Muscle of arm (tissue), 14 donors: Measurements from ENCODE around the gene FNTB. TPM values are rescaled to one million over a fixed set of nuclear protein-coding genes. Genes with fewer than 3 reads are reported as not detected.

ENCODE experiments used
- DNase-seq: peaks from one replicate; pipeline ENCODE4 v3.0.0-alpha.2; 2013
- long read RNA-seq, 11 donors: transcript quantifications; one replicate each; lab custom pipeline, GENCODE V29; 2026
- polyA plus RNA-seq, 12 donors: library from polyadenylated mRNA; unstranded; fragments of 120-200 nt; gene quantifications; one replicate each; pipeline ENCODE4 v1.2.1, GENCODE V29; 2013; ENCODE audit not compliant: insufficient read length in 12 of 12

The FNTB gene, protein sequence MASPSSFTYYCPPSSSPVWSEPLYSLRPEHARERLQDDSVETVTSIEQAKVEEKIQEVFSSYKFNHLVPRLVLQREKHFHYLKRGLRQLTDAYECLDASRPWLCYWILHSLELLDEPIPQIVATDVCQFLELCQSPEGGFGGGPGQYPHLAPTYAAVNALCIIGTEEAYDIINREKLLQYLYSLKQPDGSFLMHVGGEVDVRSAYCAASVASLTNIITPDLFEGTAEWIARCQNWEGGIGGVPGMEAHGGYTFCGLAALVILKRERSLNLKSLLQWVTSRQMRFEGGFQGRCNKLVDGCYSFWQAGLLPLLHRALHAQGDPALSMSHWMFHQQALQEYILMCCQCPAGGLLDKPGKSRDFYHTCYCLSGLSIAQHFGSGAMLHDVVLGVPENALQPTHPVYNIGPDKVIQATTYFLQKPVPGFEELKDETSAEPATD
- polyA plus RNA-seq, result 10 to 100 TPM in 11 of 12 donors, not detected in 1; 17.9 to 31.8 (median 22.3) TPM
- long read RNA-seq, donor 1, partial matches to known transcripts, result 33 of 79 reads
- long read RNA-seq, donor 1, other reads (novel, unspliced or antisense), result 41 of 79 reads
- long read RNA-seq, donor 2, transcript FNTB-201 (12 exons, 2,834 nt), result major isoform, 5 of 7 reads
- long read RNA-seq, donor 2, partial matches to known transcripts, result 0 of 7 reads
- long read RNA-seq, donor 2, other reads (novel, unspliced or antisense), result 0 of 7 reads
- long read RNA-seq, donor 3, partial matches to known transcripts, result 0 of 4 reads
- long read RNA-seq, donor 3, other reads (novel, unspliced or antisense), result 0 of 4 reads
- long read RNA-seq, donor 4, result 0 reads
- long read RNA-seq, donor 5, partial matches to known transcripts, result 0 of 3 reads
- long read RNA-seq, donor 5, other reads (novel, unspliced or antisense), result 0 of 3 reads
- long read RNA-seq, donor 6, partial matches to known transcripts, result 0 of 1 reads
- long read RNA-seq, donor 6, other reads (novel, unspliced or antisense), result 0 of 1 reads
- long read RNA-seq, donor 7, partial matches to known transcripts, result 6 of 6 reads
- long read RNA-seq, donor 7, other reads (novel, unspliced or antisense), result 0 of 6 reads
- long read RNA-seq, donor 8, transcript FNTB-201 (12 exons, 2,834 nt), result major isoform, 6 of 6 reads
- long read RNA-seq, donor 8, partial matches to known transcripts, result 0 of 6 reads
- long read RNA-seq, donor 8, other reads (novel, unspliced or antisense), result 0 of 6 reads
- long read RNA-seq, donor 9, transcript FNTB-201 (12 exons, 2,834 nt), result major isoform, 5 of 5 reads
- long read RNA-seq, donor 9, partial matches to known transcripts, result 0 of 5 reads
- long read RNA-seq, donor 9, other reads (novel, unspliced or antisense), result 0 of 5 reads
- long read RNA-seq, donor 10, partial matches to known transcripts, result 7 of 11 reads
- long read RNA-seq, donor 10, other reads (novel, unspliced or antisense), result 0 of 11 reads
- long read RNA-seq, donor 11, transcript FNTB-201 (12 exons, 2,834 nt), result major isoform, 5 of 25 reads
- long read RNA-seq, donor 11, partial matches to known transcripts, result 0 of 25 reads
- long read RNA-seq, donor 11, other reads (novel, unspliced or antisense), result 20 of 25 reads

- DNase-seq, result peak; percentile 98
Observed at GRCh38 chr14:64986648-64987437, at the start of gene FNTB. FNTB (plus strand) TSS chr14:64986895; CDS start chr14:64986954, 59 bp downstream.

- DNase-seq, result no peak
Observed at GRCh38 chr14:64937171-64937820, 49.4 kb upstream of the FNTB start.

GRCh38 chr14:64937821-64938193 is 48.9 kb upstream of the FNTB start:
- no peak for DNase-seq

GRCh38 chr14:64938972-64939816 is 47.5 kb upstream of the FNTB start:
- DNase-seq, result no peak

DNA sequence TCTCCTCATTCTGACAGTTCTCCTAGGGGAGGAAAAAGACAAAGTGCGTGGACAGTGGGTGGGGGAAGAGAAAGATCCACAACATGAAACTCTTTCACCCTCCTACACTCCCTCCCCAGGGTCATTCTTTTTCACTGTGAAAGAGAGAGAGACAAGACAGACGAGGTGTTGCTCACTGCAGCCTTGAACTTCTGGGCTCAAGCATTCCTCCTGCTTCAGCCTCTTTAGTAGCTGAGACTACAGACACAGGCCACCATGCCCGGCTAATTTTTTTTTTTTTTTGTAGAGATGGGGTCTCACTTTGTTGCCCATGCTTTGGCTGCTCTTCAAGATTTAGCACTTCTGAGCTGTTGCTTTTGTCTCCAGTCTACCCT is 46.9 kb upstream of the FNTB start:
- DNase-seq, result no peak

DNA sequence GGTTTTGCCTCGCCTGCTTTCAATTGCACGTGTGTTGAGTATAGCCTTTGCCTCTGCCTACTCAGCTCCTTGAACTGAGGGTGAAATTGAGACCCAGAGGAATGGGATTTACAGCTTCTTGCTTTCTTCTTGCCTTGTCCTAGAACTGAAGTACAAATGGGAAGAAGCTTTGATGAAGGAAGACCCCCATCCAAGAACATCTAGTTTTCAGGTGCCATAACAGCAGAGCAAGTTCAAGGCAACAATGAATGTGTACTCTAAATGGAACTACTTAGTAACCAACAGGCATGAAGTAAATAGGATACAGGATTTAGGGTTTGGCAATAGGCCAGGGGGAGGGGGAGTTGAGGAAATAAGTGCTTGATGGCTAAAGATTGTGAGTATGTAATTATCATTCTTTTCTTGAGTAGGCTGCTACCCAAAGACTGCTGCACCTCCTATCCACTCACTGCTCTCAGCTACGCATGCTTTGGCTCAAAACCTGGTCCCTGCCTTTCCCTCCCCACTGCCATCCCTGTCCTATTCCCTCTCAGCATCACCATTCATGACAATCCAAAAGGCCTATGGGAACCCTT is 46.3 kb upstream of the FNTB start:
- DNase-seq, result no peak

GRCh38 chr14:64942531-64943111 is 44.1 kb upstream of the FNTB start, which contains the start of gene GPX2:
GPX2 (minus strand) TSS chr14:64942745; CDS start chr14:64942726, 19 bp downstream.
- DNase-seq, result no peak

GRCh38 chr14:64943556-64943955 is 43.1 kb upstream of the FNTB start:
- no peak for DNase-seq

DNA sequence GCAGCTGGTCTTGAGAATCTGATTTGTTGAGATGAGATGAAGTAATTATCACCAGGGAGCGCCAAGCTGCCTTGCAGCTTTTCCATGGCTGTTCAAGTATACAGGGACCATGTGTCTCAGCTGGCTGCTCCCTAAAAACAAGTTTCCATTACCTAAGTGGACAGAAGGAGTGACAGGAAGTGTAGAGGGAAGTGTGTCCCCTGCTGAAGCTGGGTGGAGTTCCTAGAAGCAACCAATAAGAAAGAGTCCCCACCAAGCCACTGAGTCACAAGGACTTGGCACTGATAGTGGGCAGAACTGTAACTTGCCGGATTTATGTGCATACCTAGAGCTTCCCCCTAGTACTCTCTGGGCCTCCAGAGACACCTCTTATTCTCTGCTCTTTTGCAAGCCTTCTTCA is 42.7 kb upstream of the FNTB start:
- no peak for DNase-seq

DNA sequence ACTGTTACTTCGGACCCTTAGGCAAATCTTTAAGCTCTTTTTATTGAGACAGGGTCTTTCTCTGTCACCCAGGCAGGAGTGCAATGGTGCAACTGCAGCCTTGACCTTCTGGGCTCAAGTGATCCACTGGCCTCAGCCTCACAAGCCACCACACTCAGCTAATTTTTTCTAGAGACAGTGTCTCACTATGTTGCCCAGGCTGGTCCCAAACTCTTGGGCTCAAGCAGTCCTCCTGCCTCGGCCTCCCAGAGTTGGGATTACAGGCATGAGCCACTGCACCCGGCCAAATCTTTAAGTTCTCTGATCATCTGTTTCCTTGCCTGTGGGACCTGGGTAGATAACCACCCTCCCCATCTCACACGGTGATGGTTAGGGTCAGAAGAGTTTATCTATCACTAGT is 41.8 kb upstream of the FNTB start:
- no peak for DNase-seq

- DNase-seq, result no peak
Observed at GRCh38 chr14:64945431-64946178, 41.1 kb upstream of the FNTB start.

- DNase-seq, result no peak
Observed at GRCh38 chr14:64946310-64947045, 40.2 kb upstream of the FNTB start.

- no peak for DNase-seq
Observed at GRCh38 chr14:64947710-64948611, 38.7 kb upstream of the FNTB start.

GRCh38 chr14:64948612-64949210 is 38.0 kb upstream of the FNTB start:
- DNase-seq, result no peak

DNA sequence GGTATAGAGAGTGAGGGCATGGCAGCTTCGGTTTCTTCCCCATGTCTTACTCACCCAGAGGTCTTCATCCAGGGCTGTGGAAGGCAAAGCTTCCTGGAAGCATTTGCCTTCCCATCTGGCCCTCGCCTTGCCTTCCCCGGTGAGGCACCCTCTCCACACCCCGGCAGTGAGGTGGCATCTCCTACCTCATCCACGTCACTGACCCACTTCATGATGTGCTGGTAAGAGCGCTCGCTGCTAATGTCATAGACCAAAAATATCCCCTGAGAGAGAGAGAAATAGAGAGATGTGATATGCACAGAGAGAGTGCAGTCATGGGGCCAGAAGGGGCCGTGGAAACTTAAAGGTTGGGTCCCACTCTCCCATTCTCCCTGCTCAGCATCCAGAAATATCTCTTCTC is 35.8 kb upstream of the FNTB start:
- DNase-seq, result no peak
